ENCODE data around the gene GCM1.
"Not testable (repeated sequence)": the region's sequence is repeated elsewhere in the genome, so short reads cannot be mapped to it uniquely, and the experiment has no call there.

GCM1 gene

GRCh38 chr6:53148684-53149083 lies at the start of gene GCM1:
GCM1 (minus strand) TSS chr6:53148841; CDS start chr6:53145632, 3,209 bp downstream.
- no peak for DNase-seq

- no peak for DNase-seq
Measured at GRCh38 chr6:53197553-53197952, 48.9 kb upstream of the GCM1 start.

GRCh38 chr6:53195048-53195447 lies 46.4 kb upstream of the GCM1 start:
- no peak for DNase-seq

GRCh38 chr6:53192682-53193188 lies 44.1 kb upstream of the GCM1 start:
- DNase-seq = no peak

- DNase-seq = no peak
Measured at GRCh38 chr6:53189554-53189953, 40.9 kb upstream of the GCM1 start.

- no peak for DNase-seq
Measured at GRCh38 chr6:53188833-53189232, 40.2 kb upstream of the GCM1 start.

GRCh38 chr6:53180678-53181077 lies 32.0 kb upstream of the GCM1 start:
- no peak for DNase-seq

- peak; percentile 16 for DNase-seq
Measured at GRCh38 chr6:53179961-53180651, 31.5 kb upstream of the GCM1 start.

GRCh38 chr6:53178837-53179432 lies 30.3 kb upstream of the GCM1 start:
- DNase-seq = no peak

GRCh38 chr6:53175027-53175426 lies 26.4 kb upstream of the GCM1 start:
- no peak for DNase-seq

- DNase-seq = no peak
Measured at GRCh38 chr6:53172468-53172803, 23.8 kb upstream of the GCM1 start.

- peak; percentile 92 for DNase-seq
Measured at GRCh38 chr6:53171605-53172467, 23.2 kb upstream of the GCM1 start.

- DNase-seq = no peak
Measured at GRCh38 chr6:53168516-53169267, 20.1 kb upstream of the GCM1 start.

- DNase-seq = no peak
Measured at GRCh38 chr6:53165293-53165692, 16.7 kb upstream of the GCM1 start.

GRCh38 chr6:53162606-53163005 lies 14.0 kb upstream of the GCM1 start:
- no peak for DNase-seq

- DNase-seq = no peak
Measured at GRCh38 chr6:53161481-53162009, 12.9 kb upstream of the GCM1 start.

- no peak for DNase-seq
Measured at GRCh38 chr6:53159558-53159957, 10.9 kb upstream of the GCM1 start.

- not testable (repeated sequence) for DNase-seq
Measured at GRCh38 chr6:53158076-53158475, 9.4 kb upstream of the GCM1 start.

- DNase-seq = not testable (repeated sequence)
Measured at GRCh38 chr6:53155279-53155678, 6.6 kb upstream of the GCM1 start.

- no peak for DNase-seq
Measured at GRCh38 chr6:53154794-53155193, 6.2 kb upstream of the GCM1 start.

- DNase-seq = no peak
Measured at GRCh38 chr6:53154071-53154470, 5.4 kb upstream of the GCM1 start.

- DNase-seq = no peak
Measured at GRCh38 chr6:53152576-53152975, 3.9 kb upstream of the GCM1 start.

- no peak for DNase-seq
Measured at GRCh38 chr6:53151676-53152075, 3.0 kb upstream of the GCM1 start.

Measured in activated CD8-positive, alpha-beta memory T cell treated with anti-CD3 and anti-CD28 coated beads, Interleukin-2, amount 50 U/mL, for 4 hours (primary cell).